NCI-H2227 treated with DMSO at 0.1 percent for 48 hours (cell line): Measurements from ENCODE around the gene TTC7B.

Experiments used
- DNase-seq: peaks from one replicate; lab custom pipeline; 2025; lab: John Stamatoyannopoulos, UW

Gene TTC7B

DNA sequence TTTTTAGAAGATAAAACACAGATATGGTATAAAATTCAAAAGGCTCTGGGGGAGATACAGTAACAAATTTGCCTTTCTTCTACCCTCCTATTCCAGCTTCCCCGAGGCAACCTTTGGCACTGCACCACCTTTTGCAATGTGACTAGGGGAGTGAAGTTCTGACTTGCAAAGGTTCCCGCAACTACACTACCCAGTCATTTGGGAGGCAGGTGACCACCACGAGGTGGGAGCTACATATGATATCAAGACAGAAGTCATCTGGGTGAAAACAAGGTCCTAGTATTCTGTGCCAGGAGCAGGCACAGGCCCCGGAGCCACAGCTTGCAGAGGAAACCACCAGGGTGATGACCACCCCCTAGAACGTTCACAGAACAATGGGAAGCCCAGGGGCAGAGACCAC, 141.5 kb downstream of the TTC7B start:
- no peak for DNase-seq

DNA sequence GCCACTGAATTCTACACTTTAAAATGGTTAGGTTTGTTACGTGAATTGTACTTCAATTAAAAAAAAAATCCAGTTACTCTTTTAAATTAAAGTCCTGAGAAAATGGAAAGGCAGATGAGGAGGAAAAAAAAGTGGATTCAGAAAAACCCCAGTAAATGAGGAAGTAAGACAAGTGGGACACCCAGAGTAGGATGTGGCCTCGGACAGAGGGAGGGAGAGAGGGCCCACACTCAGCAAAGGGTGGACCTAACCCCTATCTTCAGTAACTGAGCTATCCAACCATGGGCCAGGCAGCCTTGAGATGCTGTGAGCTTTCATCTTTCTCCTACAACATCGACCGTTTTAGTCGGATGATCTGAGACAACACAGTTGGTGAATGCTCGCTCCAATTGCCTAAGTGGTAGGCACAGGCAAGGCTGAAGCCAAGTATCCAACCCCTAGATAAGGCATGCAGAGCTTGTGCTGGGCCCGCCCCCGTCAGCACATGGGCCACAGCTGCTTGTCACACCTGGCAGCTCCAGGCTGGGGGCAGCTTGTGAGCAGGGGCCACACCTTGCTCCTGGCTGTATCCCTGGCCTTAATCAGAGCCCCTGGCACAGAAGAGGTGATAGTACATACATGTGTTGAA, 142.1 kb downstream of the TTC7B start:
- DNase-seq: no peak

DNA sequence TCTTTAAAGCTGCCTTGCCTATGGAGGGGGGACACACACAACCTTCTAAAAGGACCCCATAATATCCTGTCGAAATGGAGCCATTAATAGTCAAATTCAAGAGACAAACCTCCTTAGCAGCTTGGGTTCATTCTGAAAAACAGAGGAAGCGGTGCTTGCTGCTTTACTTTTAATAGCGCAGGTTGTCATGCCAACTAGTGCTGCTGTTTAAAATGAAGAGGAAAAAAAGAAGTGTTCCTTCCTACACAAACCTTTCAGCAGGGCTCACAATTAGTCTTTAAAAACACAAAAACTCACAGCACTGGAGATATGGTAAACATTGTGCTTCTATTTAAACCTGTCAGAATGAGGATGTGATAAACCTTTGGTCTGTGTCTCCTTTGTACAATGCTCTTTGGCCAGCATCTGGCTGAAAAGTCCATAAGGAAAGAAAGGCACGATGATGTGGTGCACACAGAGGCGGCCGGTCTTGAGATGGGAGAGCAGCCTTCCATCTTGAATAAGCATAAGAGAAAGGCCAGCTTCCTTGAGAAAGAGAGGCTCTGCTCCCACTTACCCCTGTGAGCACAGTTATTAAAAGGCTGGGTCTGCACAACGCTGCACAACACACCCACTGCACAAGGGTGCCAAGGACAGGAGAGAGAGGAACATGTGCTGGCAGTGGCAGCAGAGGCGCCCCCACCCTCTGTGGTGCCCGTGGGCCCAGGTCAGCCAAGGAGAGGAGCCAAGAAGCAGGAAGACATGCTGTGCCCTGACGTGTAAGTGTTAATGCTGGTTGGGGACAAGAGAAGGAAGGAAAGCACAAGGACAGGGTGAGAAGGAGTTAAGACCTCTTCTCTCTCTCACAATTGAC, 144.6 kb downstream of the TTC7B start:
- no peak for DNase-seq

DNA sequence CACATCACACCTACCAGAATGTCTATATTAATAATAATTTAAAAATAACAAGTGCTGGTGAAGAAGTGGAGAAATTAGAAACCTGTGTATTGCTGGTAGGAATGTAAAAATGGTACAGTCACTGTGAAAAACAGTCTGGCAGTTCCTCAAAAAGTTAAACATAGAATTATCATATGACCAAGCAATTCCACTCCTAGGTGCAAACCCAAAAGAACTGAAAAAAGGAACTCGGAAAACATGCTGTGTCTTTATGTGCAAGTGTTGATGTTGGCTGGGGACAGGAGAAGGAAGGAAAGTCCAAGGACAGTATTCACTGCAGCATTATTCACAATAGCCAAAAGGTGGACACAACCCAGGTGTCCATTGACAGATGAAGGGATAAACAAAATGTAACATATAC, 146.5 kb downstream of the TTC7B start:
- no peak for DNase-seq

DNA sequence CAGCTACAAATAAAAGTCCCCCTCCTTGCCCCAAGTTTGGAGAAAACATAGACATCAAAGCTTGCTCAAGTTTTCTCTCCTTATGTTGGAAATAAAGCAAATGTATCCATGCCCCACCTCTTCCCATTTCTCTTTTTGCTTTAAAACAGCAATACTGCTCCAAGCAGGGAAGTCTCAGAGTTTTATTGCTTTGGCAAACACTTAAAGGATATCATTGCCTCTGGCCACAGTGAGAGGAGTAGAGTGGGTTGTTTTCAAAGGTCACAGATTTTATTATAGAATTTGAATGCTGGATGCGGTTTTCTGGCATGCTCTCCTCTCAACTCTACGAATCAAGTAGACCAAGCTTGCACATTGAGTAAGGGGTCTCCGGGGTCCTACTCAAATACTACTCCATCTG, 149.7 kb downstream of the TTC7B start:
- no peak for DNase-seq

DNA sequence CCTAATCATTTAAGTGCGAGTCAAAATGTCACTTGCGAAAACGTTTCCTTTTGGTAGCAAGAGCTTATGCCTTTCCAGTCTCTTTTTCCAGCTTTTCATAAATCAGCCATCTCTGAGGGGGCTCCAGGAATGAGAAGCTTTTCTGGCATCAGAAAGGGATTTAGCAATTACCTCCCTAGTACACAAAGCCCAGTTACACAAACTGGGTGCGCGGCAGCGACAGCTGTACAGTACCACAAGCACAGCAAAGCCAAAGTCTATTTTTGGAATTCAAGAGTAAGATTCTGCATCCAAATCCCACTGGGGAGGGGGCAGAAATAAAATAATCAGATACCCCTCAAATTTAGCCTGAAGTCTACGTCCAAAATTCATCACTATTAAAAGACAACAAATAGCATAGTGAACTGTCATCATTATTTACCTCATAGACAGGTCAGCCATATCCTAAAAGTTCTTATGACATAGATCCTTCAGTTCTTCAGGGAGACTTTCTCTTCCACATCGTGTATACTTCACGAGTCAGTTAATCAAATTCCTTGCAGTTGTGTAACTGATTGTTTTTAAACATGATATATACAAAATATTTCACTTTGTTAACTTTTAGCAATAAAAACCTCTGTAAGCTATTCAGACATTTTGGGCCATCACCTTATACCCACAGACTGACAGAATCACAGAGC, 150.8 kb downstream of the TTC7B start:
- no peak for DNase-seq

DNA sequence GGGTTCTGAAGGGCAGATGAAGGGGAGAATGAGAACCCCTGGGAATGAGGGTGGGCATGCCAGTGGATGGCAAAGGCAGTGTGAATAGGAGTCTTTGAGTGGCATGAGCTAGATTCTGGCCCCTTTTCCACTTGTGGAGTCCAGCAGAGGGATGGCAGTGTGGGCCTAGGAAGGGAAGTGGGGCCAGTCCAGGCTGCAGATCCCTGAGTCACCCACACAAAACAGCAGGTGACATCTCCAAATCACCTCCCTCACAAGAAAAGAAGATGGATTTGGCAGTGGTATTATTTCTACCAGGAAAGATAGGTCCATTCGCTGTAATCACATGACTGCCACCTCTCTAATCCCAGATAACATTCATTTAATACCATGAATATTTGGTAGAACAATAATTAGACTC, 151.3 kb downstream of the TTC7B start:
- no peak for DNase-seq

DNA sequence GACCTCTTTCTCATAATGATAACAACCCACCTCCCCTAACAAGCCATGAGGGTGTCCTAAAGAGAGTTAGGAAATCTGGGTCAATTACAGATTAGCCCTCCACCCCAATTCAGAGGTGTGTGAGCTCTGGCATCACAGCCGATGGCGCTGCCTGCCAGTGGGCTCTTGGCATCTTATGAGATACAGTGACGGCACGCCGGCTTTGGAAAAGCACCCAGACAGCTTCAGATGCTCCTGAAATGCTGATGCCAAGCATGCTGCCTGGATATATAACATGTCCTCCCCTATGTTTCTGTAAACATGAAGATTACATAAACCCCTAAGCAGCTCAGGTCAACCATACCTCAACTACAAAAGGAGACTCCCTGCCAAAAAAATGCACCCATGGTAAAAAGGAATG, 152.6 kb downstream of the TTC7B start:
- no peak for DNase-seq

DNA sequence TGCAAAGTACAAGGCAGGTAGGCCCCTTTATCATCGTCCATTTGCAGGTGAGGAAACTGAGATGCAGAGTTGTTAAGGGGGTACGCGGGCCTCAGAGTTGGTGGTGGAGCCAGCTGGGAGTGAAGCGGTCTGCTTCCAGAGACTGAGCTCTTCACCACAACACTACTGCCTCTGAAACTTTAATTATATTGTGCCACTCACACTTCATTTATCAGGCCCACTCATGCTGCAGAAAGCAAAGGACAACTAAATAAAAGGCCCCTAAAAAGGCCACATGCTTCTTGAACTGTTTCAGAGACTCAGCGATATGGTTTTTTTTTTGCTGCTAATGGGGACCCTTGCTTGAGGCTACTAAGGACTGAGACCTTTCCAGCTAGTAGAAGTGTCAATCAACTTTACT, 153.1 kb downstream of the TTC7B start:
- no peak for DNase-seq

DNA sequence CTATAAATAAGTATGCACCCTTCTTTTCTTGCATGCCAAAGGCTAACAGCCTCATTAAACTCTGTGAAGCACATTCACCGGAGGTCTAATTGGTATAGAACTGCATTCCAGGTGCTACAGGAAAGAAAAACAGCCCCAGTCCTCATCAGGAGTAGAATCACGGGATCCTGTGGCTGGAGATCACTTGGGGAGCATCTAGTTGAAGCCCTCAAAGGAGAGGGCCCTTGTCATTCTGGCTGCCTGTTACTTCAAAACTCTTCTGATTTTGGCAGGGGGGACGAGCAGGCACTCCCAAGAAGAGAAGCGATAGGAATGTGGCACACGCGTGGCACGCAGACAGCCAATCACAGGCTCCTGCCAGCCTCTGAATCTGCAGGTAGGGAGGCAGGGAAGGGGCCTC, 154.4 kb downstream of the TTC7B start:
- no peak for DNase-seq

DNA sequence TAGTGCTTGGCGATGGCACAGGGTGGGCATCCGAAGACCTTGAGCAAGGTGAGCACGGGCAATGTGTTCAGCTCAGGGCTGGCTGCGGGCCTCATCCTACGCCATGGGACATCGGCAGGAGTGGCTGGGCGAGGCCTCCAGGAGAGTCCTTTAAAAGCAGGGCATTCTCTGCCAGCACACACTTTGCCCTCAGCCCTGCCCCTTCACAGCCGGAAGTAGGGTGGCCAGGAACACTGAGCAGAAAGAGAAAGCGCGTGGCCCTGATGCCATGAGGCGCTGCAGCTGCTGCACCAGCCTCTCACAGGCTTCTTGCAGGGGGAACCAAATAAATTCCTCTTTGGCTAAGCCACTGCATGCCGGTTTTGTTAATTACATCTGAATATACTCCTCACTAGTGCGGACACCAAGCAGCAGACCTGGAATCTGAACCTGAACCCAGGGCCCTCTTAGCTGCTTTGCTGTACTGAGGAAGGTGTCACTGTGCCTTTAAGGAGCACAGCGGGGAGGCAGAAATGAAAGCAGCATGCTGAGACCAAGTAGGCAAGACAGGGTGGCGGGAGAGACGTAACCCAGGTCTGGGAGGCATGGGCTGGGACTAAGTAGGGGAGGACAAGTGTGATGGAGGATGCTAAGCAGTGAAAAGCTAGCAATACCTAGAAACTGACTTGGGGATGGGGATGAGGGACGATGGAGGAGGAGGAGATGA, 155.2 kb downstream of the TTC7B start:
- no peak for DNase-seq

DNA sequence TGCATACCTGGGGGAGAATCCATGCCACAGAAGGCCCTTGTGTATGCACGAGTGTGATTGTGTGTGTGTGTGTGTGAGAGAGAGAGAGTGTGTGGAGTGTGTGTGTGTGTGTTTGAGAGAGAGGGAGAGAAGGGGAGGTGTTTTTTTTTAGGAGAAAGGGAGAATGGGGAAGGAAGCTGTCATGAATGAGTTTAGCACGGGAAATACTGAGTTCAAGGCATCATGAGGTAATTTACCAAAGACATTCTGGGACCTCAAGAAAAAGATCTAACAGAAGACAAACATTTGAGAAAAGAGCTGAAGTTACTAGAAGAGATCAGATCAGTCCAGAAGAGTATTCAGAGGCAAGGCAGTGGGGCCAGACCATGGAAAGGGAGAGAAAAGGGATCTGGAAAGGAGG, 157.1 kb downstream of the TTC7B start:
- no peak for DNase-seq

DNA sequence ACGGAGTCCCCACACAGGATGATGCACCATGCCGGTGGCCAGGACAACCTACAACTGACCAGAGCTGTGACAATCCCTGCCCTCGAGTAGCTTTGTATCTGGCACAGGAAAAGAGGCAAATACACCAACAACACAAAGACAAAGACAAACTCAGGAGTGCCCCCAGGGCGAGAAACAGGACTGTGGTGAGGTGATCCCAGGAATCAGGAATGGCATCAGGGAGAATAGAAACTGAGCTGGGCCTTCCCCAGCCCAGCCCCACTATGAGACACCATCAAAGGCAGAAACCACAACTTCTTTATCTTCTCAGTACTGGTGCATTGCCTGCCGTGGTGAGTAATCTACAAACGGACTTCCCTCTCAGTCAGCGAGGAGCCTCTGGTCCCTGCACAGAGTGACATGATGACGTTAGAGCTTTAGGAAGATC, 157.7 kb downstream of the TTC7B start:
- no peak for DNase-seq

DNA sequence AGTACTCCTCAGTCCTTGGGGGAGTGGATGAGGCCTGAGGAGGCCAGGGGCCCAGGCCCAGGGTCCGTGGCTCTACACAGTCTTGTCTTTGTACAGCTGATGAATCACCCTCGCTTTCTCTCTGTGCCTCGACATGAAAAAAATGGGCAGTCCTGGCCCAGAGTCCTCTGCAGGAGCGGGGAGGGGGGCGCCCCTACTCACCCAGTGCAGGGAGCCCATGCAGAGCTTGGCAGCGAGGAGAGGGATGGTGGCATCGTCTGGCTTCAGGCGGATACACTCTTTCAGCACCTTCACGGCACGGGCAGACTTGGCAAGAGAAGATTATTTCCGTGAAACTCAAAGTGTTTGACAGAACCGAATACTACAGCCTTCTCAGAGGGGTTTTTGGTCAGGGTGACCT, 159.3 kb downstream of the TTC7B start:
- no peak for DNase-seq

DNA sequence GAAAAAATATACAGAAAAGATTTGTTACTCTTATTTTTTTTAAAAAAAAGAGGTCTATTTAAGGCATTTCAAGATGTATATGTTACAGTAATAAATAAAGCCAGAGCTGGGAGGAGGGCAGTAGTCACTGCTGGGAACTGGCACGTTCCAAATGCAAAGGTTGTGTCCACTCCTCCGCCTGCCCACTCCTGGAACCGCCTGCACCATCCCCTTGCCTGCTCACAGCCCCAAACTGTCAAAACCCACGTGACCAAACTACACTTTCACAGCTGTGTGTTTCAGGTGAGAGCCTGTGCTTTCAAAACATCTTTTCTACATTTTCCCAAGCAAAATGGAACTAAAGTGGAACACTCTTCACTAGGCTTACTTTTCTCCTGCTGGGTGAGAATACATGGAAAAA, 160.4 kb downstream of the TTC7B start:
- DNase-seq: no peak

DNA sequence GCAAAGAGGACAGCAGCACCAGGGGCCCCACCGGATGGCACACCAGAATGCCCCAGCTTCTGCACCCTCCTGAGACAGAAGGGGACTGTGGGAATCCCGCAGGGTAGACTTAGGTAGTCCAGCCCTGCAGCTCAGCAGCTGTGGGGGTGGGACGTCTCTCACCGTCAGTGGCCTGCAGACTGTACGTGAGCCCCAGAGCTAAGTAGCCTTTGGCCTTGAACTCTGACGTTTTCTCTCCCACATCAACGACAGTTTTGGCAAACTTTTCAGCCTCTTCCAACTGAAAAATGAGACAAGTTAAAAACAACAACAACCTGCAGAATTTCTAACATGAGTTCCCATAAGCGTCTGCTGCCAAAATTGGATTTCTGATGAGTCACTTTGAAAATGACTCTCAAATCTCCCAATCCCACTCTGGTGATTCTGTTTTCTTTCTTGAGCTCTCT, 161.4 kb downstream of the TTC7B start:
- DNase-seq: no peak

DNA sequence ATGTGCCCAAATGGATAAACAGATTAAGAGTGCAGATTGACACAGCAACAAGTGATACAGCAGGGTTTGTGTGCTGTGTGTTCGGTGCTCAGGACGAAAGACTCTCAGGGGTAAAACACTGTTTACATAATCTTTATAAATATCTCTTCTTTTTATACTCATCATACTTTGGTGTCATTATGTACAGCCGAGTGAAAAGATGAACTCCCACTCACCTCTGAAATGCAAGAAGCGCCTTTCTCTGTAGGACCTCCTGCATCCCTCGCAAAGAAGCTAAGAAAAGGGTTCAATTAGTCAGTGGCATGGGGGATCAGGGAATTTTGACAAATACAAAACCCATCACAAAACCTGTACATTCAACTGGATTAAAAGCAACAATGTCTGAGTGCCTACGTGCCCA, 163.6 kb downstream of the TTC7B start:
- no peak for DNase-seq

DNA sequence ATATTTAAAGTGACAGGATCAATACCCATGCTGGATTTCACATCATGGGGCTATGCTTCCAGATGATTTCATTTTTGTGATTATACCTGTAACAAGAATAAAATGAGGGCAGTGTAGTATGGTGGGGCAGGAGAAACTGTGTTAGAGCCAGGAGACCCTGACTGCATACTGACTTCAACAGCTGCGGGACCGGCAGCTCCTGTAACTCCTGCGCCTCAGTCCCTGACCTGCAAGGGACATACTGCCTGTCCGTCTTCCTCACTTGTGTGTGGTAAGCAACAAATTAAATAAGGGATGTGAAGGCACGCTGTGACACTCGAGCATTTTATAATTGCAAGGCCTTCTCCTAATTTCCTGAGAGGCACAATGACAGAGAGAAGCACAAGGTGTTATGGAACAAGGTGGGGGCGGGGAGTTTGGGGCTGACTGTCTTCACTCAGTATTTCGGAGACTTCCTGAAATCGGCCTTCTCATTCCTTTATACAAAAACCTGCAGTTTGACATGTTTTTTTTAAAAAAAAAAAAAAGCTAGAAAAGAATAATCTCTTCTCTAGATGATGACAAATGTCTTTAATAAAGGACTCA, 164.2 kb downstream of the TTC7B start:
- no peak for DNase-seq

DNA sequence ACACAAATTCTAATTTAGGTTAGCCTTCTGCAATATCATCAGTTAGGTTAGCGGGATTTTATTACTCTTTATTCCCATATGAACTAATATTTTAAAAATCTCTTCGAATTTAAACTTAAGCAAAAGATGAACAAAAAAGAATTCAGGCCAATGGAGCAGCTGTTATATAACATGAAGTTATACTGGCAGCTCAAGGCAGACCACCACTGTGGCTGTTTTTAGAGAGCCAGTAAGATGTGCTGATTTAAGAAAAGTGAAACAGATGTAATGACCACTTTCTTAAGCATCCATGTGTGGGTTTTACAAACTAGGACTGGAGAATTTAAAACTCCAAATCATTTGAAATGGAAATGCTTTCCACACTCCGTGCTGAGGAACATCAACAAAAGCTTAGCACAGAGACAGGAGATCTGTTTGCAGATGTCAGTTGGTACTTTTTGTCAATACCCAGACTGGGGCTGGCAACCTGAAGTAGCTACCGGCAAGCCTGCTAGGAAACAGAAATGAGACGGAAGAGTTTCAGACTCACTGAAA, 164.9 kb downstream of the TTC7B start:
- no peak for DNase-seq

DNA sequence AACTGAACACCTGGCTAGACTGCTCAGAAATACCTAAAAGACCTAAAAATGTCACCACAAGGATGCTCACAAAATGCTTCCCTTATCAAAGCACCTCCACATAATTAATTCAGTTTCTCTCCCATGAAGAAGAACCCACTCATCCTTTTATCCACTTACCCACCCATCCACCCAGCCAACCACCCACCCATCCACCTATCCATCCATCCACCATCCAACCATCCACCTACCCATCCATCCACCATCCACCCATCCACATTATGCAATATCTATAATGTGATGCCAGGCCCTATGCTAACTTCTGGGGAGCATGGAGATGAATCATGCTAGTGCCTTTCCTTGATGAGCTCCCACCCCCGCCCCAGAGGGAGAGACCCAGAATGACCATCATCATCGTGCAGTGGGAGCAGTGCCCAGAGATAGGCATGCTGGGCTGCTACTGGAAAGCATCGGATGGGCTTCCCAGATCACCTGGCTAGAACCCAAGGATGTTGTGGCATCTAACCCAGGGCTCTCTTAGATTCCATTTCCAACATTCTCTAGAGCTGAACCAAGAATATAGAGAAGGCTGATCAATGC, 166.6 kb downstream of the TTC7B start:
- no peak for DNase-seq

DNA sequence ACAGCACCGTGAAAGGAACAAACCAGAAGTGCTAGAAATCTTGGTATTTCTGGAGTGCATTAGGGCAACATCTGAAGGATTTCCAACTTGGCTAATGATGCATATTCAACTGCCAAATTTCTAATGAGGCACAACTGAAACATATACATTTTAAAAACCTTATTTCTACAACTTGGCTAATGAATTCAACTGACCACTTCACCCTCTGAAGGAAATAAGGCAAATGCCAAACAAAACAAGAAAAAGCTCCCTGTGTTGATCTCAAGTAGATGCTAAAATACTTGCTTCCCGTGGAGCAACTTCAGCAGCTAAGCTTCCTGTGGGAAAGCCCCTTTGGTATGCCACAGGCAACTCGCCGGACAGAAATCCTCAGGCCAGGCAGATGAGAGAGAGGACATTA, 167.1 kb downstream of the TTC7B start:
- DNase-seq: no peak

DNA sequence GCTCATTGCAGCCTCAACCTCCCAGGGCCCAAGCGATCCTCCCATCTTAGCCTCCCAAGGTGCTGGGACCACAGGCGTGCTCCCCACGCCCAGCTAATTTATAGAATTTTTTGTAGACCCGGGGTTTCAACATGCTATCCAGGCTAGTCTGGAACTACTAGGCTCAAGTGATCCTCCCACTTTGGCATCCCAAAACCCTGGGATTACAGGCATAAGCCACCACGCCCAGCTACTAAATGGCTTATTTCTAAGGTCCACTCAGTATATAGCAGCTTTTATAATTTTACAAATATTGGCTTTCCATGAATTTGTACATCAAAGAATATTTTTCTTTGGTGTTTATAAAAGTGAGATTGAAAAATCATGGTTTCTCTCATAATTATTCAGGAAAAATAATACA, 167.8 kb downstream of the TTC7B start:
- no peak for DNase-seq
